GM21737 (cell line): ENCODE measurements around the gene ENTPD7.
"Not testable (repeated sequence)": the region's sequence is repeated elsewhere in the genome, so short reads cannot be mapped to it uniquely, and the experiment has no call there.

Experiments used
- ATAC-seq: cut with Tn5 transposase; IDR thresholded peaks from one replicate; pipeline ENCODE4 v1.9.1; 2021; ENCODE audit warnings: mild to moderate bottlenecking, moderate library complexity; ENCODE audit not compliant: unreplicated experiment

Gene ENTPD7

GRCh38 chr10:99682032-99682431 is 22.7 kb downstream of the ENTPD7 start:
- no peak for ATAC-seq

- ATAC-seq = no peak
These were observed 23.4 kb downstream of the ENTPD7 start for GRCh38 chr10:99682752-99683151.

GRCh38 chr10:99685597-99685967 is 26.3 kb downstream of the ENTPD7 start:
- ATAC-seq = peak; percentile 91

GRCh38 chr10:99689461-99689860 is 30.2 kb downstream of the ENTPD7 start:
- no peak for ATAC-seq

- no peak for ATAC-seq
These were observed 34.7 kb downstream of the ENTPD7 start for GRCh38 chr10:99693933-99694583.

GRCh38 chr10:99695761-99696160 is 36.5 kb downstream of the ENTPD7 start:
- no peak for ATAC-seq

GRCh38 chr10:99698504-99699080 is 39.3 kb downstream of the ENTPD7 start:
- no peak for ATAC-seq

- ATAC-seq = no peak
These were observed 41.3 kb downstream of the ENTPD7 start for GRCh38 chr10:99700649-99701048.

- ATAC-seq = no peak
These were observed 49.2 kb downstream of the ENTPD7 start for GRCh38 chr10:99708428-99709012.

- no peak for ATAC-seq
These were observed 50.3 kb downstream of the ENTPD7 start for GRCh38 chr10:99709480-99710229.

- no peak for ATAC-seq
These were observed 51.9 kb downstream of the ENTPD7 start for GRCh38 chr10:99711129-99711719.

GRCh38 chr10:99714446-99714845 is 55.1 kb downstream of the ENTPD7 start:
- no peak for ATAC-seq

GRCh38 chr10:99720387-99720786 is 61.1 kb downstream of the ENTPD7 start:
- ATAC-seq = no peak

GRCh38 chr10:99730026-99730425 is 70.7 kb downstream of the ENTPD7 start:
- ATAC-seq = no peak

- ATAC-seq = no peak
These were observed 72.2 kb downstream of the ENTPD7 start for GRCh38 chr10:99731306-99732032.

GRCh38 chr10:99732033-99732842 is 72.9 kb downstream of the ENTPD7 start, which contains the start of the genes COX15 and CUTC:
Gene COX15 (minus strand): TSS chr10:99732127. CDS start chr10:99732049, 78 bp downstream.
Gene CUTC (plus strand): TSS chr10:99732234. CDS start chr10:99732349, 115 bp downstream.
- peak; percentile 93 for ATAC-seq

GRCh38 chr10:99733366-99733765 is 74.1 kb downstream of the ENTPD7 start:
- no peak for ATAC-seq

GRCh38 chr10:99734111-99734510 is 74.8 kb downstream of the ENTPD7 start:
- ATAC-seq = not testable (repeated sequence)

- no peak for ATAC-seq
These were observed 81.0 kb downstream of the ENTPD7 start for GRCh38 chr10:99740260-99740659.
